Mucosa of descending colon (tissue), 3 donors: ENCODE data around the gene ATP4A. TPM values are rescaled to one million over a fixed set of nuclear protein-coding genes. Genes with fewer than 3 reads are reported as not detected.

Source experiments
- ATAC-seq: fragments of 200-7000 bp; cut with Tn5 transposase; one replicate; pipeline ENCODE4 v1.9.1; 2020; ENCODE audit warnings: mild to moderate bottlenecking, moderate library complexity
- DNase-seq, 3 donors: peaks; one replicate each; pipeline ENCODE4 v3.0.0-alpha.2; 2020
- H3K36me3 ChIP-seq: fragments of 200-600 bp; one replicate; pipeline ENCODE4 v1.8.0; 2021; ENCODE audit warnings: low read depth, mild to moderate bottlenecking
- H3K4me1 ChIP-seq: fragments of 200-600 bp; one replicate; pipeline ENCODE4 v1.8.0; 2021; ENCODE audit warnings: low read depth, mild to moderate bottlenecking
- H3K4me3 ChIP-seq: fragments of 200-600 bp; one replicate; pipeline ENCODE4 v1.8.0; 2021; ENCODE audit warnings: mild to moderate bottlenecking
- H3K9me3 ChIP-seq: fragments of 200-600 bp; one replicate; pipeline ENCODE4 v1.8.0; 2021; ENCODE audit warnings: mild to moderate bottlenecking
- intact Hi-C, 2 donors: fragments of 100-400 bp; cut with DNase I in 1 of 2; cut with micrococcal nuclease in 1 of 2; formaldehyde crosslinking; loops; one replicate each; pipeline versions ENCODE4 v1.11.0 to v1.11.1; 2022; cut with DNase I, micrococcal nuclease
- long read RNA-seq, 2 donors: library from polyadenylated mRNA; unstranded; transcript quantifications; one replicate each; pipeline ENCODE4 v2.0.0, GENCODE V29; 2019 to 2021
- total RNA-seq, 3 donors: library from RNA; stranded (reverse); fragmentation: NEBNext Ultra II Directional in 2 of 3; extraction: Animal tissue kit (Norgen Biotek cat#: 25700) in 2 of 3; gene quantifications; one replicate each; pipeline versions ENCODE4 v1.2.1 to v1.2.4, GENCODE V29; 2021 to 2023
- TF ChIP-seq, protein P1 (sequence below): fragments of 200-600 bp; IDR thresholded peaks from one replicate; pipeline ENCODE4 v1.8.0; 2022; ENCODE audit warnings: antibody characterized with exemption, mild to moderate bottlenecking
- donor health status: DM: no; HTN: no; CAD: no; lungs with moderate emphysema.
- donor health status: DM: no; HTN: no; CAD: no.
- donor health status: DM: no; HTN: yes; CAD: no.

The ATP4A gene
- total RNA-seq = not detected
- long read RNA-seq, donor 1 = 0 reads
- long read RNA-seq, donor 2 = 0 reads

DNA sequence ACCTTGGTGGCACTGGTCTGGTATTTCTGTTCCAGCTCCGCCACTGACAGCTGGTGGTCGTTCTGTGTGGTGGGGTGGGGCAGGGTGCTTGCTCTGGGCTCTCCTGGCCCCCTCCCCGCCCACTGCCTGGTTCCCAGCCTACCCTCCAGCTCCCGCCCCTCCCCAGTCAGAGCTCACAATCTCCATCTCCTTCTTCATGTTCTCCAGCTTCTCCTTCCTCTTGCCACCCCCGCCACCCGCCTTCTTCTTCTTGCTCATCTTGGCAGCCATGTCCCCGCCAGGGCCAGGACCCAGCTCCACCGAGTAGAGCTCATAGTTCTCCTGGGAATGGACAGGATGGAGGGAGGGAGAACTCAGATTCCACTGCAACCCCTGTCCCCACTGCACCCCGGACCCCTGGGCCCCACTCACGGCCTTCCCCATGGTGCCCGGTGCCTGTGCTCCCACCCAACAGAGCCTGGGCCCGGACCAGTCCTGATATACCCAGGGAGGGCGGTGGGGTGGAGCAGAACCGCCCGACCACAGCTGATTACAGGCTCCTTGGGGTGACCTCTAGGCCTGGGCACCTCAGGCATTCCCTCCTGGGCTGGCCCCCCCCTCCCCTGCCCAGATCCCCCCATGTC is at the start of gene ATP4A:
TSS of gene ATP4A (minus strand) at position 452 of the 623 bp plus-strand sequence. CDS start at position 423, 29 bp downstream.
- TF ChIP-seq, protein P1, sequence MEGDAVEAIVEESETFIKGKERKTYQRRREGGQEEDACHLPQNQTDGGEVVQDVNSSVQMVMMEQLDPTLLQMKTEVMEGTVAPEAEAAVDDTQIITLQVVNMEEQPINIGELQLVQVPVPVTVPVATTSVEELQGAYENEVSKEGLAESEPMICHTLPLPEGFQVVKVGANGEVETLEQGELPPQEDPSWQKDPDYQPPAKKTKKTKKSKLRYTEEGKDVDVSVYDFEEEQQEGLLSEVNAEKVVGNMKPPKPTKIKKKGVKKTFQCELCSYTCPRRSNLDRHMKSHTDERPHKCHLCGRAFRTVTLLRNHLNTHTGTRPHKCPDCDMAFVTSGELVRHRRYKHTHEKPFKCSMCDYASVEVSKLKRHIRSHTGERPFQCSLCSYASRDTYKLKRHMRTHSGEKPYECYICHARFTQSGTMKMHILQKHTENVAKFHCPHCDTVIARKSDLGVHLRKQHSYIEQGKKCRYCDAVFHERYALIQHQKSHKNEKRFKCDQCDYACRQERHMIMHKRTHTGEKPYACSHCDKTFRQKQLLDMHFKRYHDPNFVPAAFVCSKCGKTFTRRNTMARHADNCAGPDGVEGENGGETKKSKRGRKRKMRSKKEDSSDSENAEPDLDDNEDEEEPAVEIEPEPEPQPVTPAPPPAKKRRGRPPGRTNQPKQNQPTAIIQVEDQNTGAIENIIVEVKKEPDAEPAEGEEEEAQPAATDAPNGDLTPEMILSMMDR = no peak
- H3K9me3 ChIP-seq = no peaks in the 10 kb centered on the region
- ATAC-seq = no peak
- intact Hi-C loops = no loop called here
- no peak within 1 kb of the TSS for H3K4me3 ChIP-seq
- H3K4me1 ChIP-seq = peaks cover under 1% of the 10 kb centered on the region
- H3K36me3 ChIP-seq = no peaks in the 10 kb centered on the region
- DNase-seq = no peak

- TF ChIP-seq, protein P1 = no peak
- DNase-seq (peak; percentile 95 to 98 (median 98)), ATAC-seq (peak; percentile 97)
- Histone ChIP-seq H3K4me3 (no peak within 1 kb of the TSS), H3K36me3 (no peaks in the 10 kb centered on the region), H3K4me1 (peaks cover 4% of the 10 kb centered on the region), H3K9me3 (peaks cover 6% of the 10 kb centered on the region)
- intact Hi-C loops = no loop called here
Measured at GRCh38 chr19:35612559-35613321, 49.3 kb upstream of the ATP4A start, which contains the start of gene HAUS5. Gene HAUS5 (plus strand): TSS chr19:35612735. CDS start chr19:35612795, 60 bp downstream.

GRCh38 chr19:35612224-35612558 is 48.7 kb upstream of the ATP4A start:
- intact Hi-C loops = no loop called here

GRCh38 chr19:35609851-35610353 is 46.4 kb upstream of the ATP4A start:
- intact Hi-C loops = no loop called here
- H3K36me3 ChIP-seq = no peaks in the 10 kb centered on the region
- peak; percentile 22 for ATAC-seq
- no peak overlapping the region for H3K4me3 ChIP-seq
- no peak for DNase-seq
- TF ChIP-seq, protein P1 = no peak
- H3K4me1 ChIP-seq = peaks cover 4% of the 10 kb centered on the region
- peaks cover 15% of the 10 kb centered on the region for H3K9me3 ChIP-seq

More at GRCh38 chr19:35612224-35612558, 48.7 kb upstream of the ATP4A start:
- TF ChIP-seq, protein P1 = no peak
- H3K9me3 ChIP-seq = peaks cover 10% of the 10 kb centered on the region
- no peak for DNase-seq
- no peak overlapping the region for H3K4me3 ChIP-seq
- ATAC-seq = no peak
- no peaks in the 10 kb centered on the region for H3K36me3 ChIP-seq
- peaks cover 4% of the 10 kb centered on the region for H3K4me1 ChIP-seq

GRCh38 chr19:35608251-35608650 is 44.8 kb upstream of the ATP4A start:
- peaks cover 15% of the 10 kb centered on the region for H3K9me3 ChIP-seq
- no peak for ATAC-seq
- H3K4me1 ChIP-seq = peaks cover 4% of the 10 kb centered on the region
- no peaks in the 10 kb centered on the region for H3K36me3 ChIP-seq
- no peak for DNase-seq
- no peak overlapping the region for H3K4me3 ChIP-seq
- TF ChIP-seq, protein P1 = no peak
- intact Hi-C loops = no loop called here
